ENCODE data around the gene ASB15. TPM values are rescaled to one million over a fixed set of nuclear protein-coding genes. Genes with fewer than 3 reads are reported as not detected.

Gene ASB15
- total and polyA plus RNA-seq, 2 of the 8 experiments (the other 6 are each of a cell fraction or from before 2014, with no cell fraction given), result not detected

DNA sequence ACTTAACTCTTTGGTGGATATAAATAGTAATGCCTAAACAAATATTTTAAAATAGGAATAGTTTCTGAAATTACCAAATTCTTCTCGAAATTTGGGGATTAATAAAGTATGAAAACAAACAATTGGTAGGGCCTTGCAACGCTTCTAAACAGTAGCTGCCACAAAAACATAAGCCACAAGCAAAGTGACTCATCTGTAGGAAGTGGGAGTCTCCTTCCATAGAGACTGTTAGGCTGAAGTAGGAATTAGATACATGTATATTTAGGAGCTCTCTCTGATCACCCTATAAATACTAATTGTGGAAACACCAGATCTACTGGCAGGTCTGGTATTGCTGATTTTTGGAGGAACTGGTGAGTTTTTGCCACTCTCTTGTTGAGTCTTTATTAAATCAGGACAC, 48.3 kb downstream of the ASB15 start (continued):
- TF ChIP-seq PHF8 (conservative IDR thresholded peaks at IDR 0.05; ENCODE audit: low read depth, low read length), result no peak
- TF ChIP-seq SP4 (IDR thresholded peaks at IDR 0.05; ENCODE audit: low read length), result no peak
- no peak for TF ChIP-seq JUND (IDR thresholded peaks at IDR 0.05; ENCODE audit: low read length)
